ENCODE data around the gene SPG7.
"Not testable (repeated sequence)": the region's sequence is repeated elsewhere in the genome, so short reads cannot be mapped to it uniquely, and the experiment has no call there.

Gene SPG7

DNA sequence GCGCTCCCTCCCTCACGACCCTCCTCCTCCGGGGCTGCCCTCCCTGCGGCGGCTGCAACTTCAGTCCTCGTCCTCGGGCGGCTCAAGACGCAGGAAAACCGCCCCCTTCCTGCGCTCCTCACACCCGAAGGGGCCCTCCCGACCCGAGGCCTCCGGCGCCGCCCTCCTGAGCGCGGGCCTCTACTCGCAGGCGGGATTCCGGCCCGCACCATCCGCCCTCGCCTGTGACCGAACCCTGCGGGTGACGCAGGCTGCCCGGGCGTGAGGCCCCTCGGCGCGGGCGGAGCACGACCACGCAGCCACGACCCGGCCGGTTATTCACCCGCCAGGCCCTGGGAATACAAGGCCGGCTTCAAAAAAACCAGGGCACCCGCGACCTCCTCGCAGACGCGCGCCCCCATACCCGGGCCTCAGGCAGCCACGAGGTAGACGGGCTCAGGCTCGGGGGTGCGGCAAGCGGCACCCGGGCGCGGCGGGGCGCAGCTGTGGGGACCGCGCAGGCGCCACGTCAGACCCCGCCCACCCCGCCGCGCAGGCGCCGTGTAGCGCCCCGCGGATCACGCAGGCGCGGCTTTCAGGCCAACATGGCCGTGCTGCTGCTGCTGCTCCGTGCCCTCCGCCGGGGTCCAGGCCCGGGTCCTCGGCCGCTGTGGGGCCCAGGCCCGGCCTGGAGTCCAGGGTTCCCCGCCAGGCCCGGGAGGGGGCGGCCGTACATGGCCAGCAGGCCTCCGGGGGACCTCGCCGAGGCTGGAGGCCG, at the start of gene SPG7:
Gene SPG7, plus strand, starts transcription at position 570 of the 757 bp plus-strand sequence. Its CDS starts 15 bp downstream, at position 585.
- DNase-seq = peak; percentile 87

DNA sequence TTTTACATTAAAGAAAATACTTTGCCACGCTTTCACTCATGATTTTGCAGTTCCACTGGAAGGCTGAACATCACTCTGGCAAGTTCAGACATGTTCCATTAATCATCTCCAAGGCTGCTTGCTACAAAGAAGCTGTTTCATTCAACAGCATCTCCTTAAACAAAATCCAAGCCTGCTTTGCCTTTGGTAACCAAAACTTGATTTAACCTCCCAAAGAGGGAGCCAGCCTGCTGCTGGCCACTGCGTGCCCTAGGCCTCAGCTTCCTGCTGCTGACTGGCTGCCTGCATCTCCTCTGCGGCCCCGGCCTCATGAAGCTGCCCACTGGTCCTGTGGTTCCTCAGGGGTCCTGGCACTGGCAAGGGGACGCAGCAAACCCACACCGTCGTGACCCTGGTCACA, 49.7 kb upstream of the SPG7 start:
- no peak for DNase-seq

DNA sequence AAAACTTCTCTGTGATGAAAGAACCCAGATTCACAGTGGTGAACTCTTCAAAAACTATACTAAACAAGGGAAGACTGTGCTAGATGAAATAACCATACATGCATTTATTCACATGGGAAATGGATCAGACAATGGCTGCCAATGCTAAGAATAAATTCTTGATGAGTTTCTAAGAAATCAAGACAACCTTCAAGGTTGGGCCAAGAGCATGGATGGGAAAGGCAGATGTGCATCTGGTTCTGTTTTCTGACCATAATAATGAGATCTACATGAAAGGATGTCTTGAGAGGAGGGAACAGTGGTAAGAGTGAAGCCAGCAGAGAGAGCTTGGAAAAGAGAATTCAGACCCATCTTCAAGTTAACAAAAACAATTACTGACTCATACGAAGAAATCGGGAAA, 49.2 kb upstream of the SPG7 start:
- no peak for DNase-seq

DNA sequence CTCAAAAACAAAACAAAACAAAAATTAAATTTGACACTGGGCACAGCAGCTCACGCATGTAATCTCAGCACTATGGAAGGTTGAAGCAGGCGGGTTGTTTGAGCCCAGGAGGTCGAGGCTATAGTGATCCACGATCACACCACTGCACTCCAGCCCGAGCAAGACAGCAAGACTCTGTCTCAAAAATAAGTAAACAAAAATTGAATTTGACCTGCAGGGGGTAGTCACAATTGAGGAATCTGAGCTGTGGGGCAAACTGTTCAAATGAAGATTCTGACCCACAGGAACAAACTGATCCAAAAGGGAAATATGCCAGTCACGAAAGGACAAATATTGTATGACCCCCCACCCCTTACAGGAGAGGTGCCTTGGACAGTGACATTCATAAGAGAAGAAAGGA, 47.6 kb upstream of the SPG7 start:
- DNase-seq = no peak

DNA sequence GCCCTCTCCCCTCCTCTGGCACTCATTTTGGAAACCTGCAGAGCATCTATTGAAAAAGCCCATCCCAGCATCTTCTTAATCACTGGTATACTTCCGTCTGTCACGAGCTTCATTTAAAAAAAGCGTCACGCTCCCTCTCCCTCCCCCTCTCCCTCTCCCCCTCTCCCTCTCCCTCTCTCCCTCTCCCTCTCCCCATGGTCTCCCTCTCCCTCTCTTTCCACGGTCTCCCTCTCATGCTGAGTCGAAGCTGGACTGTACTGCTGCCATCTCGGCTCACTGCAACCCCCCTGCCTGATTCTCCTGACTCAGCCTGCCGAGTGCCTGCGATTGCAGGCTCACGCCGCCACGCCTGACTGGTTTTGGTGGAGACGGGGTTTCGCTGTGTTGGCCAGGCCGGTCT, 46.3 kb upstream of the SPG7 start:
- DNase-seq = not testable (repeated sequence)

DNA sequence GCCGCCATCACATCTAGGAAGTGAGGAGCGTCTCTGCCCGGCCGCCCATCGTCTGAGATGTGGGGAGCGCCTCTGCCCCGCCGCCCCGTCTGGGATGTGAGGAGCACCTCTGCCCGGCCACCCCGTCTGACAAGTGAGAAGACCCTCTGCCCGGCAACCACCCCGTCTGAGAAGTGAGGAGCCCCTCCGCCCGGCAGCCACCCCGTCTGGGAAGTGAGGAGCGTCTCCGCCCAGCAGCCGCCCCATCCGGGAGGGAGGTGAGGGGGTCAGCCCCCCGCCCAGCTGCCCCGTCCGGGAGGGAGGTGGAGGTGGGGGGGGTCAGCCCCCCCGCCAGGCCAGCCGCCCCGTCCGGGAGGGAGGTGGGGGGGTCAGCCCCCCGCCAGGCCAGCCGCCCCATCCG, 45.6 kb upstream of the SPG7 start:
- not testable (repeated sequence) for DNase-seq

DNA sequence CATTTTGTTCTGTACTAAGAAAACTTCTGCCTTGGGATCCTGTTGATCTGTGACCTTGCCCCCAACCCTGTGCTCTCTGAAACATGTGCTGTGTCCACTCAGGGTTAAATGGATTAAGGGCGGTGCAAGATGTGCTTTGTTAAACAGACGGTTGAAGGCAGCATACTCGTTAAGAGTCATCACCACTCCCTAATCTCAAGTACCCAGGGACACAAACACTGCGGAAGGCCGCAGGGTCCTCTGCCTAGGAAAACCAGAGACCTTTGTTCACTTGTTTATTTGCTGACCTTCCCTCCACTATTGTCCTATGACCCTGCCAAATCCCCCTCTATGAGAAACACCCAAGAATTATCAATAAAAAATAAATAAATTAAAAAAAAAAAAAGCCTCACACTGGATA, 44.9 kb upstream of the SPG7 start:
- DNase-seq = not testable (repeated sequence)

DNA sequence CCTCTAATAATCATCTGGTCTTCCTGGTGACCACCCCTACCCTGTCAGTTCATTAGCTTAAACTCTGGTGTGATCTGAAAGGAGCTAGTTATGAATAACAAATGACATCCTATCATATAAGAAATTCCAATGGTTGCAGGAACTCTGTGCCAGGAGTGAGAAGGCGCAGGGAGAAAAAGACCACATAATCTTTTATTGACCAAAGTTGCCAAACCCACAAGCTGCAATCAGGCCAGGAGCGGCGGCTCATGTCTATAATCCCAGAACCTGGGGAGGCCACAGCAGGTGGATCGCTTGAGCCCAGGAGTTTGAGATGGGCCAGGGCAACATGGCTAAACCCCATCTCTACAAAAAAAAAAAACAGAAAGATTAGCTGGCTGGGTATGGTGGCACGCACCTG, 41.3 kb upstream of the SPG7 start:
- no peak for DNase-seq

DNA sequence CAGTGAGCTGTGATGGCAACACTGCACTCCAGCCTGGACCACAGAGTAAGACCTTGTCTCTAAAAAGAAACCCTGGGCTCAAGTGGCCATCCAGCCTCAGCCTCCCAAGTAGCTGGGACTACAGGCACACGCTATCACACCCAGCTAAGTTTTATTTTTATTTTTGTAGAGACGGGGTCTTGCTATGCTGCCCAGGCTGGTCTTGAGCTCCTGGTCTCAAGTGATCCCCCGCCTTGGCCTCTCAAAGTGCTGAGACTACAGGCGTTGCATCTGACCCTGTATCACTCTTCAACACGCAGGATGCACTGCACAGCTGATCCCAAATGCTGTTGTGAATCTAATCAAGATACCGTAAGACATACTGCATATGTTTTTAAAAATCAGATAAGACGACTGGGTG, 40.8 kb upstream of the SPG7 start:
- no peak for DNase-seq

DNA sequence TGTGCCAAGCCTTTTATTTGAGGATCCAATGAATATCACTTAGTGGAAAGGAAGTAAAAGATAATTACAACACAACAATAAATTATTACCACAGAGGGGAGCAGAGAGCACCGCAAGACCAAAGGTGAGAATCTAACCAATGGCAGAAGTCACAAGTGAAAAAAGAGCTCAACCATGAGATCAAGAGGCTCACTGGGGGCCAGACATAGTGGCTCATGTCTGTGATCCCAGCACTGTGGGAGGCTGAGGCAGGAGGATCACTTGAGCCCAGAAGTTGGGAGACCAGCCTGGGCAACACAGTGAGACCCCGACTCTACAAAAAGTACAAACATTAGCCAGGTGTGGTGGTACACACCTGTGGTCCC, 35.5 kb upstream of the SPG7 start:
- no peak for DNase-seq

DNA sequence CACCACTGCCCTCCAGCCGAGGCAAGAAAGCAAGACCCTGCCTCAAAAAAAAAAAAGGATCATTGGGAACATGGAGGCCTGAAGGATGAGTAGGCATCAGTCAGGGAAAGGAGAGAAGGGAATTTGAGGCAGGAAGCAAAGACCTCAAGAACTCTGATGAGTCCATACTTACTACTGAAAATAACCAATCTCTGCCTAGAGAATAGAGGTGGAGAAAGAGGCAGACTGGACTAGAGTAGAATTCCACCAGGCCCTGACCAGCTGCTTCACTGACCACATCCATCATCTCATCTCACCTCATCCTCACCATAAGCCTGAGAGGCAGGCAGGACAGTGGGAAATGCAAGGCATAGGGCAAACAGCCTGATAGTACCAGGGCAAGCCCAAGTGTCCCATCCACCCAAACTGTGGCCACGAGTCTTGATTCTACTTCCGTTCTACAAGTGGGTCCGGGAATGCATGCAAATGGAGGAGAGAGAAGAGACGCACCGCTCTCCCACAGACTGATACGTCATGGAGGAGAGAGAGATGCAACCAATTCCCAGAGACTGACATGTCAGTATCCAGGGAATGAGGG, 35.0 kb upstream of the SPG7 start:
- no peak for DNase-seq

DNA sequence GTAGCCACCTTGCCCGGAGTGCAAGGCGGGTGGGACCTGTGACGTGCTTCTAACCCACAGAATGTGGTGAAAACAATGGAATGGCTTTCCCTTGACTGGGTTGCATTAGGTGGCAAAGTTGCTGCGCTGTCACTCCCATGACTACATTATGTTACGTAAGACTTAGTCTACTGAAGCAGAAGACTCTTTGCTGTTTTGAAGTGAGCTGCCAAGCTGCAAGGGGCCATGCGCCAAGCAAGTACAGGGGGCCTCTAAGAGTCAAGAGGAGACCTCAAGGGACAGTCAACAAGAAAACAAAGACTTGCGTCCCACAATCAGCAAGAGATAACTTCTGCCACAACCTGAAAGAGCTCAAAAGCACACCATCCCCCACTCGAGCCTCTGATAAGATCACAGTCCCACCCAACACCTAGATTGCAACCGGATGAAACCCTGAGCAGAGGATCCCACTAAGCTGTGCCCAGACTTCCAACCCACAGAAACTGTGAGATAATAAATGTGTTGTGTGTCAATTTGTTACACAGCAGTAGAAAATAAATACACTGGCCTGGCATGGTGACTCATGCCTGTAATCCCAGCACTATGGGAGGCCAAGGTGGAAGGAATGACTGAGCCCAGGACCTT, 34.3 kb upstream of the SPG7 start:
- no peak for DNase-seq

DNA sequence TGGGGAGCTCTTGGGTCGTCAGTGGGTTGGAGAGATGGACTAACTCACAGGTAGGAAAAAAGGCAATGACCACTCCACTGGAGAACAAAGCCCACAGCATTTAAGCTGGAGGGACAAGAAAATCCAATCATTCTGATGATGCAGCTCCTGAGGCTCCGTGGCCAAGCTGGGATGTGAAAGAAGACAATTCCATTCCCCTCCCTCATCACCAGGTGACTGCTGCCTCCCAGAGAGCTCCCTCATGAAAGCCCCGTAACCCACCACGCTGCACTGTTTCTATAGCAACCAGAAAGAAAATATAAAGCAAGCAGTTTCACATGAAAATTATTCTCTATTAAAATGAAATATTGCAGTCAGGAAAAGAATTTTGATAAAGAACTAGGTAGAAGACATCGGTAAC, 33.1 kb upstream of the SPG7 start:
- DNase-seq = no peak

DNA sequence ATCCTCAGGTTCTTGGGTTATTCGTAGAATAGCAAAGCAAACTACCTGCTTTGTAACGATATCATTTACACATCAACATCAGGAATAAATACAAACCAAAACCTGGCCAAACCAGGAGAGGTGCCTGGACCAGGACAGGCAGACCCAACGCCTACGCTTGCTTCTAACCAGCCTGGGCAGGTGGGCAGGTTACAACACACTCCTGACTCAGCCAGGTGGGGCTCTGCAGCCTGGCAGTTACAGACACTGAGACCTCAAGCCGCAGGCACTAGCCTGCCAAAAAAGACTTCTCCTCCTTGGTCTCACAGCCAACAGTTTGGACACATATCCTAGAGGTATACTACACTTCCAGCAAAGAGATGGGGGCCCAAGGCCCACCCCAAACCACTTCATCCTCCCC, 31.8 kb upstream of the SPG7 start:
- no peak for DNase-seq

DNA sequence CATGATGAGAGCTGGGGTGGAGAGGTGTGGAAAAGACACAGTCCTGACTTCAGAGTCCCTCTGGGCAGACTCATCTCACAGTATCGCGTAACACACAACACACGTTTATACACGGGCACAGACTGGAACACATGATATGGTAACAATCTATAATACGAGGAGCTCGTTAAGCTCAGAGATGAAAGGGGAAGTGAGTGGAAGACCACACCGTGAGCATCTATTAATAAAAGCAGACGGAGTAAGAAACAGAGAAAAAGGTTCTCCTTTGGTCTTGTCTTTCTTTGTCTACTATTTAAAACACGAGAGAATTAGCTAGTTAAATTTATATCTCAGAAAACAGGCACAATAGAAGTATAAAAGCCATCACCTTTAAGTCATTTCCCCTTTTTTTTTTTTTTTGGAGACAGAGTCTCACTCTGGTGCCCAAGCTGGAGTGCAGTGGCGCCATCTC, 31.4 kb upstream of the SPG7 start:
- DNase-seq = no peak

DNA sequence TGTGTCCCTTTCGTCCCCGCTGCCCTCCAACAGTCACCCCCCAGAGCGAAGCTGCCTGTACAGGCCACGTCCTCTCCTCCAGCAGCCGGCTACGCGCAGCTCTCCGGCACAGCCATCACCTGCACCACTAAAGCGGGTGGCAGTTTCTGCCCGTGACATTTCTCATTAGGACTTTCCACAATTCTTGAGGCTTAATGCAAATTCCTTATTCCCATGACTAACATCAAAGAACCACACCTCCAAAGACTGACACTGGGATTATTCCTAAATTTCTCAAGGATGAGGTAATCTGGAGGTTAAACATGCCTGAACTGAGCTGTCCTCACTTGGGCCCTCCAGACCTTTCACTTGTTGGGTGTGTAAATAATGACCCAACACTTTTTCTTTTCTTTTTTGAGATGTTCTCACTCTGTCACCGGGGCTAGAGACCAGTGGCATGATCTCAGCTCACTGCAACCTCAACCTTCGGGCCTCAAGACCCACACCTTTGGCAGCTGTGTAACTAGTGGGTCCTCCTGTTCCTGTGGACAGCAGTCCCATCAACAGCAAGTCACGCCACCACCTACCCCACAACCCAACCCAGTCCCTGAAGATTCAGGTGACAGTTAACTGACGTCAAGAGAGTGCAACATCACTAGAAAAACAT, 29.5 kb upstream of the SPG7 start:
- no peak for DNase-seq

DNA sequence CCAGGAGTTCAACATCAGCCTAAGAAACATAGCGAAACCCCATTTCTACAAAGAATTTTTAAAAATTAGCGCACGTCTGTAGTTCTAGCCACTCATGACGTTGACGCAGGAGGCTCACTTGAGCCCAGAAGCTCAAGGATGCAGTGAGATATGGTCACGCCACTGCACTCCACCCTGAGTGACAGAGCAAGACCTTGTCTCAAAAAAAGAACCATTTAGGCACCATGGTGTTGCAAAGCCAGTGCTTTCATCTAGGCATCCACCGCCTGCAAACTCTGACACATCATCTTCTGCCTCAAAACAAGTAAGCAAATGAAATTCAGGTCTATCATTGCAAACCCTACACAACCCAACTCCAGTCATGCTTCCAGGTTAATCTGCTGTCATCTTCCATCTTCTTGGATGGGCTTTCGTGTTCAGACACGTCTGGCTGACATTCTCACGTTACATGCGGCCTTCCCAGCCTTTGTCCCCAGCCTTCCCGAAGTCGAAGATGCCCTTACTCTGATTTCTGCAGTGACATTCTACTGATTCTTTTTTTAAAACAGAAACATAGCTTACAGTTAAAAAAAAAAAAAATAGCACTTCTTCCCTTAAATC, 26.7 kb upstream of the SPG7 start:
- DNase-seq = no peak

DNA sequence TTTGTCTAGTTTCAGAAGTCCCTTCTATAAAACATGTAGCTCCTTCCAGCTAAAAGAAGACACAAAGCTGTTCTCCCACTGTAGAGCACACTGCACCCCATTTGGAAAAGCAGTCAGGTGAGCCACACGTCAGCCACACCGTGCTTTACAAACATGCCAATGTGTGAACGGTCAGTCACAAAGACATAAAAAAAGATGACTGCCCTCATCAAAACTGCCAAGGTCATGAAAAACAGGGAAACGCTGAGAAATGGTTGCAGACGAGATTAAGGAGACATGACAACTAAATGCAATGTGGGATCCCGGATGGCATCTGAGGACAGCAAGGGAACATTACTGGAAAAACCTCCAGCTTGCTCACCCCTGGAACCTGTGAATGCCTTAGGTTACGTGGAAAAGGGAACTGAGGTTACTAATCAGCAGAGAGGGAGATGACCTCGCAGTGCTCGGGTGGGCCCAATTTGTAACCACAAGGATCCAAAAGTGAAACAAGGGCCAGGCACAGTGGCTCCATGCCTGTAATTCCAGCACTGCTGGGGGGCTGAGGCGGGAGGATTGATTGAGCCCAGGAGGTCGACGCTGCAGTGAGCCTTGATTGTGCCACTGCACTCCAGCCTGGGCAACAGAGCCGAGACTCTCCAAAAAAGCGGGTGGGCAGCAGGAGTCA, 25.9 kb upstream of the SPG7 start:
- DNase-seq = no peak

DNA sequence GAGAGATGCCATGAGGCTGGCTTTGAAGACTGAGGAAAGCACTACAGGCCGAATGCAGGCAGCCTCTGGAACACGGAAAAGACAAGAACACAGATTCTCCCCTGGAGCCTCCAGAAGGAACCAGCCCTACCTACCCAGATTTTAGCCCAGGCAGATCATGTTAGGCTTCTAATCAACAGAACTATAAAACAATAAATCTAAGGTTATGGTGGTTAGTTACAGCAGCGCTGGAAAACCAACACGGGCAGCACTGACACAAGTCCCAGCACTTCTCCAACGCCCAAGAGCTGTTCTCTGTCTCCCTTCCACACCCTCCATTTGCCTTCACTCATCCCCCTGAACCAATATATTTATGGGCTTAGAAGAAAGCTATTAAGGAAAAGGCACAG, 25.4 kb upstream of the SPG7 start:
- no peak for DNase-seq

DNA sequence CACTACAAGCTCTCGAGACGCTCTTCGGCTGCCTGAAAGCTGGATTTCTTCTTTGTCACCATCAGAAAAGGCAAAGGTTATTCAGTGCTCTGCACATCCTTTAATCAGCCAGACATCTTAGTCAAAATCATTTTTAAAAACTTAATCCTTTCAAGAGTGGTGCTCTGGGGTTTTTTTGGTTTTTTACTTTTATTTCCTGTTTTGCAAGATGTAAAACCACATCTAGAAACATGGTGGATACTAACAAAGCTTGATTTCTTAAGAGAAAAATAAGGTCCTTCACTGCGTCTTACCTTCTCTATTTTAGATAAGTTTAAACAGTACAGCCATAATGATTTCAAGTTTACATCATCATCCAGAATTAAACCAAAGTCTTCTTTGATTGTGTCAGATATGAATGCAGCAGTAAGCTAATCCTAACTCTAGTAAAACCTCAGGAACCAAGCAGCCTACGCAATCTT, 24.1 kb upstream of the SPG7 start:
- DNase-seq = no peak

DNA sequence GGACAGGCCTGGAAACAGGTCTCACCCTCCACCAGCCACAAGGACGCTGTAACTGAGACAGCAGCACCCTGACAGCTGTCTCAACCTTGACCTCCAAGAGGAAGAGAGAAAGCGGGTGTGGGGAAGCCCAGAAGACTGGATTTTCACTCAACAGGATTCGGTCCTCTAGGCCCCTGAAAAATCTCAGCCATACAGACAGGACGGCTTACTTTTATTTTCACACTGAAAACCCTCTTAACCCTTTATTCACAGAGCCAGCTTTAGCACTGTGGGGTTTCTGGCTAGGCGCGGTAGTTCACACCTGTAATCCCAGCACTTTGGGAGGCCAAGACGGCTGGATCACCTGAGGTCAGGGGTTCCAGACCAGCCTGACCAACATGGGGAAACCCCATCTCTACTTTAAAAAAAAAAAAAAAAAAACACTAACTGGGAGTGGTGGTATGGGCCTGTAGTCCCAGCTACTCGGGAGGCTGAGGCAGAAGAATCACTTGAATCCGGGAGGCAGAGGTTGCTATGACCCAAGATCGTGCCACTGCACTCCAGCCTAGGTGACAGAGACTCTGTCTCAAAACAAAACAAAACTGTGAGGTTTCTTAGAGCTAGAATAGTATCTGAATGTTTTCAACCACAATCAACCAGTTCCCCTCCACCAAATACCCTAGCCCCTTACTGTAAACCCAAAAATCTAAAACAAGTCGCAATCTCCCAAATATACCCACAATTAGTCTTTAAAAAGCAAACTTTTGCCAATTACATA, 23.1 kb upstream of the SPG7 start:
- no peak for DNase-seq

DNA sequence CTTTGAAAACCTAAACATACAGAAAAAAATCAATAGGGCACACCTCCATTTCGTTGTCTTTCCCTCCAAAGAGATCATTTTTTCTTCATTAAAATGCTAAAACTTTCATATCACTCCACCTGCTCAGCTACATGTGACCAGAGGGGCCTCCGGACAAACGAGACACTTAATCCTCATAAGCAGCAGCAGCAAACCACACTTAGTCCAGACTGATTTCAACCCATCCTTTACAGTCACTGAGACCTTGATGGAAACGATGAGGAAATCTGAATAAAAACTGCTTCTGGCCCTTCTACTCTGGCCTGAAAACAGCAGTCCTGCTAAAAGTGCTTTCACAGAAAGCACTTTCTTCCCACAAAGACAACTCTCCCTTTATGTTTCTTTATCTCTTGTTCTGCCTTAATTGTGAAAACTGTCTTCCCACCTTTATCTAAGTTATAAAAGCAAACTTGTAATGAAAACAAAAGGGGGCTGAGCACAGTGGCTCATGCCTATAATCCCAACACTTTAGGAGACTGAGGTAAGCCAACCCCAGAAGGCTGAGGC, 22.4 kb upstream of the SPG7 start:
- DNase-seq = no peak
